ENCODE data around the gene SPINK5.

- TF ChIP-seq, protein P1, sequence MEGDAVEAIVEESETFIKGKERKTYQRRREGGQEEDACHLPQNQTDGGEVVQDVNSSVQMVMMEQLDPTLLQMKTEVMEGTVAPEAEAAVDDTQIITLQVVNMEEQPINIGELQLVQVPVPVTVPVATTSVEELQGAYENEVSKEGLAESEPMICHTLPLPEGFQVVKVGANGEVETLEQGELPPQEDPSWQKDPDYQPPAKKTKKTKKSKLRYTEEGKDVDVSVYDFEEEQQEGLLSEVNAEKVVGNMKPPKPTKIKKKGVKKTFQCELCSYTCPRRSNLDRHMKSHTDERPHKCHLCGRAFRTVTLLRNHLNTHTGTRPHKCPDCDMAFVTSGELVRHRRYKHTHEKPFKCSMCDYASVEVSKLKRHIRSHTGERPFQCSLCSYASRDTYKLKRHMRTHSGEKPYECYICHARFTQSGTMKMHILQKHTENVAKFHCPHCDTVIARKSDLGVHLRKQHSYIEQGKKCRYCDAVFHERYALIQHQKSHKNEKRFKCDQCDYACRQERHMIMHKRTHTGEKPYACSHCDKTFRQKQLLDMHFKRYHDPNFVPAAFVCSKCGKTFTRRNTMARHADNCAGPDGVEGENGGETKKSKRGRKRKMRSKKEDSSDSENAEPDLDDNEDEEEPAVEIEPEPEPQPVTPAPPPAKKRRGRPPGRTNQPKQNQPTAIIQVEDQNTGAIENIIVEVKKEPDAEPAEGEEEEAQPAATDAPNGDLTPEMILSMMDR (IDR thresholded peaks at IDR 0.05), result no peak
- TF ChIP-seq POLR2AphosphoS5 (IDR thresholded peaks at IDR 0.05; ENCODE audit: low read depth, low read length), result no peak
- no peak for TF ChIP-seq SIN3A (IDR thresholded peaks at IDR 0.05; ENCODE audit: borderline replicate concordance, insufficient read depth, low read depth, low read length)
- TF ChIP-seq REST (IDR thresholded peaks at IDR 0.05; ENCODE audit: insufficient read depth in 1 of 2, low read depth in 2 of 2, low read length in 1 of 2), result no peak
Measured at GRCh38 chr5:148090146-148090772, 26.5 kb downstream of the SPINK5 start.
